CD4-positive, alpha-beta T cell treated with Interleukin-17A for 4 hours (primary cell): Measurements from ENCODE around the gene ZBED3.
"Not testable (repeated sequence)": the region's sequence is repeated elsewhere in the genome, so short reads cannot be mapped to it uniquely, and the experiment has no call there.

Source experiments
- DNase-seq: peaks from one replicate; pipeline ENCODE4 v3.0.0-alpha.2; 2020; ENCODE audit warnings: mixed read lengths

Gene ZBED3, protein sequence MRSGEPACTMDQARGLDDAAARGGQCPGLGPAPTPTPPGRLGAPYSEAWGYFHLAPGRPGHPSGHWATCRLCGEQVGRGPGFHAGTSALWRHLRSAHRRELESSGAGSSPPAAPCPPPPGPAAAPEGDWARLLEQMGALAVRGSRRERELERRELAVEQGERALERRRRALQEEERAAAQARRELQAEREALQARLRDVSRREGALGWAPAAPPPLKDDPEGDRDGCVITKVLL

DNA sequence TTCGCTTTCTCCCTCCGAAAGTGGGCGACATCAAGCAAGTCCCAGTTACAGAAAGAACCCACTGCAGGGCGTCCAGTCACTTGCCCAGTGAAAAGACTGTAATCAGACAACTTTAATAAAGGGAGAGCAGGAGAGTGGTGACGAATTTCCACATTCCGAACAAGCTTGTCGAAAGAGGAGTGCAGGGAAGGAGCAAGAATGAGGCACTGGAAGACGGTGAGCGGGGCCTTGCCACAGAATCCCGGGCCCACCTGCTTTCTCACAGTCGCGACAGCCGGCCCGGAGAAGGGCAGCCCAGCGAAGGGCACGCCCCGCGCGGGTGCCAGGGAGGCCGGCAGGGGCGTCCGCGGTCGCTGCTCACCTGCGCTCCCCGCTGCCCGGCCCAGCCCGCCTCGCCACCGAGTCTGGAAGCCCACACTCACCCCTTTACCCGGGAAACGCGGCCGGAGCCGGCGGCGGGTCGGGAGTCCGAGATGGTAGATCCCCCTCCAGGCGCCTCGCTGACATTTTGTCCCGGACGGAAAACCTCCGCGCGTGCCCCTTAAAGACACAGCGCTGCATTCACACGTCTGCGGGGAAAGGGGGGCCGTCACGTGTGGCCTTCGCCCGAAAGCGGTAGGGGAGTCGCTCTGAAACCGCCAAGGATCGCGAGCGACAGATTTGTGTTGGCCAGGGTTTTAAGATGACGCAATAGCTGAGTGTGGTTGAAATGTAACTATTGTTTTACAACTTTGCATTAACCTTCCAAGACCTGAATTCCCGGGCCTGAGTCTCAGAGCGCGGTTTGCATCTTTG is at the start of gene ZBED3:
Gene ZBED3, minus strand, starts transcription at position 597 of the 795 bp plus-strand sequence. CDS start 9,407 bp downstream, outside the sequence.
- peak; percentile 63 for DNase-seq

DNA sequence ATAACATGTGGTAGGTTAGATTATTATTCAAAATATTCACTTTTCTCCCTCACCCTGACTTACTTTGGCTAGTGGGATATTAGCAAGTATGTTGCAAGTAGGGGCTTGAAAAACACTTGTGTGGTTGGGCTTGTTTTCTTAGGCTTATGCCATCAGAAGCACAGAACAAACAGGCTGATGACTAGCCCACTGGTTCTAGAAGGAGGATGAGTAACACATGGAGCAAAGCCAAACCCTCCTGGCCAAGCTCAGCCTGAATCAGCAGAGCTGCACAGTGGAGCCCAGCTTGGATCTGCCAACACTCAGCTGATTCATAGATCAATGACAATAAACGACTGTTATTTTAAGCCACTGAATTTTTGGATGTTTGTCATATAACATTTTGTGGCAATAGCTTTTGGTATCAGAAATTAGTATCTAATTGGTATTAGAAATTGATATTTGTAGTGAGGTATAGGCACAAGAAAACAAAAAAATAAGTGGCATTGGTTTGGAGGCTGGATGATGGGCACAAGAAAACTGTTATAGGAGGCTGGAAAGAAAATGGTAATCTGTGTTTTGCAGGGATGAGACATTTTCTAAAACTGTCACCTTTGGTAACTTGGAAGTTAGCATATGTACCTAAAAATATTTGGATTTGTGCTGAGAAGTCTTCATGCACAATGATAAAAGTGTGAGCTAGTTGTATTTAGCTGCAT is 46.1 kb upstream of the ZBED3 start:
- DNase-seq: no peak

DNA sequence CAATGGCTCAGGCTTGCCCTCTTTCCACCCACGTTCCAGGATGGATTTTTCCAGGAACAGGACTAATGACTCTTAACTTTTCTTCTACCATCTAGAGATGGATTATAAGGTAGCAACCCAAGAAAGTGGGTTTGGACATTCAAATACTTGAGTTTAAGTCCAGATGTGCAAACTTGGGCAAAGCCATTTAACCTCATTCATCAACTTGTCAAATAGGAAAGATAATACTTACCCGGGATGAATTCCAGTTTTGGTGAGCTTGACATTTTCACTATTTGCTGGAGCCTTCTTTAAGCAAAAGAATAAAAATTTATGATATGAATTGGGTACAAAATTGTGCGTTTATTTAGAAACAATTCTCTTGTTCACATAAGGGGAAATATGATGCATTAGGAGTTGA is 44.3 kb upstream of the ZBED3 start:
- DNase-seq: no peak

DNA sequence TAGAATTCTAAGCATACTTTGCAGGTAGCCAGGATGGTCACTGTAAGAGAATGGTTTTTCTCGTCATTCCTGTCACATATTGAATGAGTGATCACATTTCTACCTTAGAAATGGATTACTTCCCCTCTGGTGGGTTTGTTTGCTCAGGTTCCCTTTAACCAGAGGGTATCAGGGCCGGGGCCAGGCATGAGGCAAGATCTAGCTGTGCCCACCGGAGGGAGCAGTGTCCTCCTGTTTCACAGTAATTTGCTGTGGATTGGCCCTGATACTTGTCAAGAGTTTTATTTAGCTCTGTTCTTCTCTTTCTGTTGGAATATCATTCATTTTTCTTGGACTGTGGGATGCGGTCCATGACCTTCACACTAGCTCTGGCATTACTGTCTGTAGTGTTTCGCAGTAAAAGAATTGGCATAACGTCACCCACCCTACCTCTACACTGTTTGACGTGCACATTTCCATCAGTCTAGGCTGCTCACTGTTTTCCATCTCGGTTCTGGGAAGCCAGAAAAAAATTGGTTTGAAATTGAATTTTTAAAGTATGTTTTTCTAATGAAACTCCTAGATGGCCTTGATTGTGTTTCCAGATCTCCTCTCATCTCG is 42.4 kb upstream of the ZBED3 start:
- peak; percentile 17 for DNase-seq

DNA sequence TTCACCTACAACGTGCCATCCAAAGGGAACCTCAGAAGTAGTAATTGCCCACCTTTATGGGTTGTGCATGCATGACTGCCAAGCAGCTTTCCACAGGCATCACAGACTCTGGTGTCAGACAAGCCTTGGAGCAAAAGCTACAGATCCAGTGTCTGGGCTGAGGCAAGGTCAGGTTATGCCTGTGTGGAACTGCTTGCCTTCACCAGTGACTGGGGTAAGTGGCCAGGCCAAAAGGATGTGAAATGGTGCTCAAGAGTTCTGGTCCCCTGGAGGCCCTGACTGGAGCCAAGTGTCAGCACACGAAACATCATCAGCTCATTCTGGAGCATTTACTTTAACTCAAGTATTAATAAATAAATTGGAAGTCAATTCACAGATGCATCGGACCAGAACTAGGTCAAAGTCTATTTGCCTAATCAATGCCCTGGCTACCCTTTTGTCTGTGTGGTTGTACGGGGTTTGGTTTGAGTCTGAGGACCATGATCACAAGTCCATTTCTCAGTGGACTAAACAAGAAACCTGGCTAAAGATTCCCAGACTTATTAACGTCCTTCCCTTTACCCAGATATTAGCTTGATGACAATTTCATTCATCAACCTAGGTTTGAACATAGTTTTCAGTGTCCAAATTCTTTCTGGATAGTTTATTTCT is 41.5 kb upstream of the ZBED3 start:
- no peak for DNase-seq

DNA sequence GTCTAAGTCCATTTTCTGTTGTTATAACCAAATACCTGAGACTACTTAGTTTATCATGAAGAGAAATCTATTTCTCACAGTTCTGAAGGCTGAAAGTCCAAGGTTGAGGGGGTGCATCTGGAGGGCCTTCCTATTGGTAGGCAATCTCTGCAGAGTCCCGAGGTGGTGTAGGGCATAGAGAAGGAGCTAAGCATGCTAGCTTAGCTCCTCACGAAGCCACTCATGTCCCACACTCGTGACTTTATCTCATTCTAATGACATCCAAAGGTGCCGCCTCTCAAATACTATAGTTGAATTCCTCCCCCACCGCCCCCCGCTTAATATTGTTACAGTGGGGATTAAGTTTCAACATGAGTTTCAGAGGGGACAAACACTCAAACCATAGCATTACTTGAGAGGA is 36.0 kb upstream of the ZBED3 start:
- DNase-seq: no peak

DNA sequence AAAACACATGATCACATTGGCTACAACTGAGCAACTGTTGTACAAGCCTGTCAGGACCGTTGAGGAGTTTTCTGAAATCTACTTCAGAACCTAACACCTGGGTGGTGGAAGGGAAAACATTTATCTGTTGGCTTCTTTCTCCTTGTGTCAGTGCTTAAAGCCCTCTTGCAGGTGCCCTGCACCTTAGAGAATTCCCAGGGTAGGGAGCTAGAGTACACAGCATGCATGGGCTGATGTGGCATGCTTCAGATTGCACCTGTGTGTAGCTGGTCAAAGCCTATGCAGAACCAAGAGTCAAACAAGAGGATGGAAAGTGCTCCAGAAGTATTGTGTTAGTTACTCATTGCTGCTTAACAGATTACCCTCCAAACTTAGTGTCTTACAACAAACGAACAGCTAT is 33.6 kb upstream of the ZBED3 start:
- no peak for DNase-seq

DNA sequence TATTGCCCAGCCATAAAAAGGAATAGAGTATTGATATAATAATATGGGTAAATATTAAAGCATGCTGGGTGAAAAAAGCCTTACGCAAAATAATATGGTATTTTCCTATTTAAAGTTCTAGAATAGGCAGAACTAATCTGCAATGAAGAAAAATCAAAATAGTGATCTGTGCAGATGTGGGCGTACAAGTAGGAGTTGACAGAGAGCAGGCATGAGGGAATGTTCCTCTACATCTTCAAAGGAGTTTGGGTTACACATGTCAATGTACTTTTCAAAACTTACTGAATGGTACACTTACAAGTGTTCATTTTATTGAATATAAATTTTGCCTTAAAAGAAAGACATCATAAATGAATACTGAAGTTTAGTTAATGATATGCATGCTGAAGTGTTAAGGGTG is 33.0 kb upstream of the ZBED3 start:
- no peak for DNase-seq

DNA sequence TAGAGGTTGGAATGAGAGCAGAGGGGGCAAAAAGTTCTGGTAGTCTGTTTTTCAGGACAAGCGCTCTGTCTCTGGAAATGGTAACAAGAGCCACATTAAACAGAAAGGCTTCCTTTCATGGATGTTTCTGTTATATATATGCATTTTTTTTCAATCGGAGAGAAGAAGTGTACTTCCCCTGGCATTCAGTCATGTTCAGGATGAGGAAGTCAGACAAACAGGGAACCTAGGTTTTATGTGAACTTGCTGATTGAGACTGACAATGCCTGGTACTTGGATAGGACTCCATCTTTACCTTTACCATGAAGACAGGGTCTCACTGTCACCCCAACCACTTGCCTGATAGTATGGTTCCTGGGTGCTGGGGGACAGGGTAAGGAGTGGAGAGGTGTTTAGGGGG is 30.1 kb upstream of the ZBED3 start:
- DNase-seq: no peak

DNA sequence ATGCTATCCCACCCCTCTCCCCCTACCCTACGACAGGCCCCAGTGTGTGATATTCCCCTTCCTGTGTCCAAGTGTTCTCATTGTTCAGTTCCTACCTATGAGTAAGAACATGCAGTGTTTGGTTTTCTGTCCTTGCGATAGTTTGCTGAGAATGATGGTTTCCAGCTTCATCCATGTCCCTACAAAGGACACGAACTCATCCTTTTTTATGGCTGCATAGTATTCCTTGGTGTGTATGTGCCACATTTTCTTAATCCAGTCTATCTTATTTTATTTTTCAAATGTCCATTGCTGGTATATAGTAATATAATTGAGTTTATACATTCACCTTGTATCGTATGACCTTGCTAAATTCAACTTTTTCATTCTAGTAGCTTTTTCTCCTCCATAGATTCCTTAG is 19.9 kb upstream of the ZBED3 start:
- DNase-seq: not testable (repeated sequence)

DNA sequence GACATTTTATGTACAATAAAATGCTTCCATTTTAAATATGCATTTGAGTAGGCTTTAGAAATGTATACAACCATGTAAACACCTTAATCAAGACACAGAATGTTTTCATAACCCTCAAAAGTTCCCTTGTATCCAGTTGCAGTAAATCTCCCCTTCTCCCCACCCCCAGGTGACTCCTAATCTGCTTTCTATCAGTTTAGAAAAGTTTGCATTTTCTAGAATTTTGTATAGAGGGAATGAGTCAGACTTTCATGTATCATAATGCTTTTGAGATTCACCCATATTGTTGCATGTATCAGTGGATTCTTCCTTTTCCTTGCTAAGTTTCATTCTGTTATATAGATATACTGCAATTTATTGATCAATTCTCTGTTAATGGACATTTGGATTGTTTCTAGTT is 17.7 kb upstream of the ZBED3 start:
- DNase-seq: no peak

DNA sequence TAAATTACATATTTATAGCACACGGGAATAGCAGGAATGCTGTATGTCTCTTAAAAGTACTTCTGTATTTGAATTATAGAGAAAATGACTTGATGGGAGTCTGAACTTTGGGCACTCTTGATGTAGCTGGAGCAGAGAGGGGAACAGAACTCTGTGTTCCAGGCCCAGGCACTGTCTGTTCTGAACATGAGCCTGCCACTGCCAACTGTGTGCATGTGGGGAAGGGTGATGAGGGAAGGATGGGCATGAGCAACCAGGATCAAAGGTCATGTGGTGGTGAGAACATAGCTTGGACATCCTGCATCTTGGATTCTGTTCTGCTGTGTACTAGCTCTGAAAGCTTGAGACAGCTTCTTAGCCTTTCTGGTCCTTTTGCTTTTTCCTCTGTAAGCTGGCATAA is 16.4 kb upstream of the ZBED3 start:
- DNase-seq: no peak

DNA sequence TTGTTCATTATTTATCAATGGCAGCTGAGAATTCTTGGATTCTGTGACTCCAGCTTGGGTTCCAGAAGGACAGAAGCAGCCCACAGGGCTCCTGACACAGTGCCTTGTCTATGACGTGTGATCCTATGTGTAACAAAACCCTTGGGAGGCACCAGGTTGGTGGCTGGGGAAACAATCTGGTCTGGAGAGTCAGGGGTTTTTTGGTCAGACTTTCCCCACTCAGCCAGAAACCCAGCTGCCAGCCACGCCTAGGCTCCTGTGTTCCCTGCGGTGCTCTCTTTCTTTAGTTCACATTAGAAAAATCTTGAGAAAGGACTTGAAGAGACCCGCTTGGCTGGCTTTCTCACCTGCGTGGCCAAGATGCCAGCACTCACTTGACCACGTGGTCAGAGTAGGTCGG is 15.5 kb upstream of the ZBED3 start:
- DNase-seq: no peak

DNA sequence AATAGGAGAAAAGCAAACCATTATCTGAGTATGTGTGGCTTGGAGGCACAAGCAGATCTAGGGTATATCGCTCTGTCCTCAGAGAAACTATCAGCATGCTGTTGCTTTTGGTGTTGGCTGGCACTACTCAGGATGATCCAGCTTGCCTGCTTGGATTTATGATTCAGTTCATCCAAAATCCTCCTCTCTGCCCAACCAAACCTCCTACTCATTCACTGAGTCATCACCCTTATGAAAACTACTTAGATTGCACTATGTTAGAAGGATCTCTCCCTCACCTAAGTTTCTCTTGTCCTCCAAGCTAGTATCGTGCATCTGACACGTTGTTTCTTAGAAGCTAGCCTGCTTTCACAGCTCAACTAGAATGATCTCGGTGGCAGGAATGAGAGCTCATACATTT is 14.2 kb upstream of the ZBED3 start:
- no peak for DNase-seq

DNA sequence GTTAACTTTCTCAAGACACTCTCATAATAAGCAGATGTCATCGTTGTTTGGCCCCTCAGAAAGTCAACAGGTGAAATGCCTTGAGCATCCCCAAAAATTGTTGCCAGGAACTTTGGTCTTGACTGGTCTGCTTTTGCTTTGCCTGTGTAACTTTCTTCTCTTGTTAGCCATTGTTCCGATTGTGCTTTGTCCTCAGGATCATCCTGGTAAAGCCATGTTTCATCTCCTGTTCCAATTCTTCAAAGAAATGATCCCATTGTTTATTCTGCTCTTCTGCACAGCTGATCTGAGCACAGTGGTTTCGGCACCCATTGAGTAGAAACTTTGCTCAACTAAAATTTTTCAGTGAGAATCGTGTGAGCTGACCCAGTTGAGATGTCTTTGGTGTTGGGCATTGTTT is 8.1 kb upstream of the ZBED3 start:
- no peak for DNase-seq

DNA sequence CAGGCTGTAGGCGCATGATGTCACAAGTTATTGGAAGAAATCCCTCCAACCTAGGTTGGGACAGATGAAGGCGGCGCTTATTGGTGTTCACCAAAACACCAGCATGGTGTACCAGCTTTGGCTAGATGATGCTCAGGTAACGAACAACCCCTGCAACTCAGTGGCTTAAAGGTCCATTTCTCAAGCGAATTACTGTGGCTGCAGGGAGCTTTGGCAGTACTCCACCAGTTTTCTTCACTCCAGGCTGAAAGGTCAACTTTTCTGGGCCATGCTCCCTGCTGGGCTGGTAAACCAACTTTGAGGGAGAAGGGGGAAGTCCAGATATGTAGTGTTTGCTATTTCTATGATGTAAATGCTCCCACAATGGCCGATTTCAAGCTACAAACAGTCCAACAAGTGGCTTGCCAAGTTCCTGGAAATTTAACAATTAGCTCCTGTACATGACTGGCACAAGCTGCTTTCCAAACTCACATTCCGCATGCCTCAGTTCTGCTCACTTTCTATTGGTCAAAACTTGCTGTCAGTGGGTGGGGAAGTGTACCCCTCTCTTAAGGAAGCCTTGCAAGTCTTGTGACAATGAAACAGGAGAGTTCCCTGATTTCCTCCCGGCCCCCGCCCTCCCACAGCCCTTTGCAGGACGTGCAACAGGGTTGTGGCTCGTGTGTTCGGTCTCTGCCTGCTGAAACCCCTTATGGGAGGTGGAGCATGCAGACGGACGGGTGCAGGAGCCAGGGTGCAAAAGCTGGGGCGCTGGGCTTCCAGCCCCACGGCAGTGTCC is 588 bp upstream of the ZBED3 start:
- DNase-seq: no peak

DNA sequence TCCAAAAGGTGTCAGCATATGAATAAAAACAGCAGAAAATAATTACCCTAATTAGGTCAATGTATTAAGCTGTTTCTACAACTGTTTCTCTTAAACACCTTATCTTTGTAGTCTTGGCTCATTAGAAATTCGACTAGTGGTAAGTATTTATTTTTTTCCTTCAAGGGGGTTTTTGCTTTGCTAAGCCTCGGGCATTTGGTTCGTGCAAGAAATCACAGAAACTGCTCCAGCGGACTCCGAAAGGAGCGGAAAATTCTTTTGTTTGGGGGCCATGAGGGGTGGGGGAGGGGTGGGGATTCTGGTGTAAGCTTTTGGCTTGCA is 757 bp downstream of the ZBED3 start:
- no peak for DNase-seq

DNA sequence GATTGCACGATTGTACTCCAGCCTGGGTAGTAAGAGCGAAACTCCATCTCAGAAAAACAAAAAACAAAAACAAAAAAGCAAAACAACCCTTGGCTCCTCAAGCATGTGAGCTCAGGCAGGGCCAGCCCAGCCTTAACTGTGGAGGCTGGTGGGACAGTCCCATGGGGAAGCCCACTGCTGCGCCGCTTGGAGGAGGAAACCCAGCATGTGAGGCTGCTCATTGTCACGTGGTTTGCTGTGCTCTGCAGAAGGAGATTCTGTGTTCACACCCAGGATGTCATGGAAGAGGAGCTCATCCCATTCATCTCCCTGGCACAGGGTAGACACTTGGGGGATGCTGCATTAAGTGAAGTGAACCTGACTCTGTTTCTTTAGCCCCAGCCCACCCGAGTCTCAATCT is 4.0 kb downstream of the ZBED3 start:
- no peak for DNase-seq

DNA sequence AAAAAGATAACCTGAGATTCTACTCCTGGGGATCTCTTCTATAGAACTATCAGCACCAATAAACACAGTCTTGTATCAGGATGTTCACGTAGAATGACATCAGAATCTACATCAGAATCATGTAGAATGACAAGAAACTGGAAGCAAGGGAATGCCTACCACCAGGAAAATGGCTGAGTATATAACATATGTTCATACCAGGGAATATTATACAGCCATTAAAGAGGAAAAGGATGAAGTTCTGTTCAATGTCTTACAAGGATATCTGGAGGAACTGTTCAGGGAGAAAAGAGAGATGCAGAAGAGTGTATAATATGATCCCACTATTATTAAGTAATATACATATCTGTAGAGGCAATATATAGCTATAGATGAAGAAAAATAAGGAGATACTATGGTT is 4.8 kb downstream of the ZBED3 start:
- no peak for DNase-seq

DNA sequence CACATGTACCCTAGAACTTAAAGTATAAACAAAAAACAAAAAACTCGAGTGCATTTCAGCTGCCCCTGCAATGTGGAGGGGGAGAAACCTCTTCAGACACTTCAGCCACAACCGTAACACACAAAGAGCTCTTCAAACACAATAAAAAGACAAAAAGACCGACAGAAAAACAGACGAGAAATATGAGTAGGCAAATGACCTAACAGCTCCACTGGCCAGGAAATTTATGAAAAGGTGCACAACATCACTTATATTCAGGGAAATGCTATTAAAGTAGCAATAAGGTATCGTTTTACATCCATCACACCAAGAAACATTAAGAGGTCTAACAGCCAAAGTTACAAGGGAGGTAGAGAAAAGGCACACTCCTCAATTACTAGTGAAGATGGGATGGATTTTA is 6.2 kb downstream of the ZBED3 start:
- no peak for DNase-seq

DNA sequence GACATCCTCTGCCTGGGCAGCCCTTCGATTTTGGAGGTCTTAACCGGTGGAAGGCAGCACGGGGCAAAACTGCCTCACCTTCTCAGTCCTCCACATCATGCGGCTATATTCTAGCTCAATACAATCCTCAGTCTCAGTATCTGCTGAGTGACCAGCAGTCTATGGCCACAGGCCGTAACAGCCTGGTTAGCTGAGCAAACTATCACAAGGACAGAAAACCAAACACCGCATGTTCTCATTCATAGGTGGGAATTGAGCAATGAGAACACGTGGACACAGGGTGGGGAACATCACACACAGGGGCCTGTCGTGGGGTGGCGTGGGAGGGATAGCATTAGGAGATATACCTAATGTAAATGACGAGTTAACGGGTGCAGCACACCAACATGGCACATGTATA is 6.6 kb downstream of the ZBED3 start:
- not testable (repeated sequence) for DNase-seq

DNA sequence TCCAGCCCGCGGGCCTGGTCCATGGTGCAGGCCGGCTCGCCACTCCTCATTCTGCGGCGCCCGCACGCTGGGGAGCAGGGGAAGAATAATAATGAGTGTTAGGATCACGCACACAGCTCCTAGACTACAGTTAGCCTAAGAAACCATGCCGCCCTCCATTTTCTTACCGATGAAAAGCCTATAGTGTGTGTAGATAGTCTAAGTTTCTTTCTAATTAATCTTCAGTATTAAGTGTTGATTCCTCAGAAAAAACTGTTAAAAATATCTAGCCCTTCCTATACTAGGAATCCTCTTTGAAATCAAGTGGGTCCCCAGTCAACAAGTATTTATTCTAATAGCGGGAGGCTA is 9.3 kb downstream of the ZBED3 start:
- DNase-seq: no peak
